IMR-90 (cell line): Measurements from ENCODE around the gene HERC3. TPM values are rescaled to one million over a fixed set of nuclear protein-coding genes. Genes with fewer than 3 reads are reported as not detected.

Experiments used
- ATAC-seq: fragments of 200-7000 bp; cut with Tn5 transposase; 2 replicates; pipeline ENCODE4 v1.9.1; 2020; ENCODE audit warnings: low read depth, mild to moderate bottlenecking, moderate library complexity
- BruUV-seq: library from RNA; stranded (reverse); fragments of 400-500 nt; replicated peaks from 2 replicates; lab custom pipeline; 2021; lab: Mats Ljungman, UMichigan
- CTCF ChIA-PET: fragments of 300-600 bp; formaldehyde crosslinking; extraction: SDS; loops from one replicate; lab custom pipeline; 2021; ENCODE audit warnings: antibody characterized with exemption; lab: Yijun Ruan, JAX
- POLR2A ChIA-PET: fragments of 300-600 bp; sonication (Branson Sonifier 250); formaldehyde crosslinking; loops from one replicate; lab custom pipeline; 2022; ENCODE audit warnings: antibody characterized with exemption; ENCODE audit not compliant: unreplicated experiment; lab: Charles Lee
- DNase-seq: peaks from one replicate; pipeline ENCODE4 v3.0.0; 2013
- H2AFZ ChIP-seq: replicated peaks from 2 replicates; pipeline ENCODE3; 2013; ENCODE audit warnings: low read length, mild to moderate bottlenecking; ENCODE audit not compliant: poor library complexity
- H2AK5ac ChIP-seq: 2 replicates; pipeline ENCODE4 v1.6.1; 2013; ENCODE audit warnings: low read depth, low read length, inconsistent platforms
- H2AK9ac ChIP-seq: replicated peaks from 2 replicates; pipeline ENCODE3; 2013; ENCODE audit warnings: mild to moderate bottlenecking, low read depth, low read length, moderate library complexity; ENCODE audit not compliant: poor library complexity
- H2BK120ac ChIP-seq: 2 replicates; pipeline ENCODE4 v1.6.1; 2013; ENCODE audit warnings: low read depth, low read length, inconsistent platforms
- H2BK15ac ChIP-seq: 3 replicates; pipeline ENCODE4 v1.6.1; 2013; ENCODE audit warnings: low read depth, low read length, inconsistent platforms
- H2BK20ac ChIP-seq: 2 replicates; pipeline ENCODE4 v1.6.1; 2013; ENCODE audit warnings: low read depth, mild to moderate bottlenecking, inconsistent platforms, low read length, moderate library complexity
- H2BK5ac ChIP-seq: 2 replicates; pipeline ENCODE4 v1.6.1; 2013; ENCODE audit warnings: mild to moderate bottlenecking, low read depth, low read length, inconsistent platforms; ENCODE audit not compliant: poor library complexity, severe bottlenecking
- H3K14ac ChIP-seq: replicated peaks from 2 replicates; pipeline ENCODE4 v1.6.1; 2013; ENCODE audit warnings: low read depth, low read length, inconsistent platforms
- H3K18ac ChIP-seq: 2 replicates; pipeline ENCODE4 v1.6.1; 2013; ENCODE audit warnings: low read depth, low read length, control low read depth
- H3K23ac ChIP-seq: 2 replicates; pipeline ENCODE4 v1.6.1; 2013; ENCODE audit warnings: low read depth, low read length, inconsistent platforms
- H3K27ac ChIP-seq: 2 replicates; pipeline ENCODE4 v1.5.1; 2013; ENCODE audit warnings: mild to moderate bottlenecking, control low read depth, low read length; ENCODE audit not compliant: insufficient read depth
- H3K27me3 ChIP-seq: 2 replicates; pipeline ENCODE4 v1.6.1; 2013; ENCODE audit warnings: low read length; ENCODE audit not compliant: control insufficient read depth, insufficient read depth
- H3K36me3 ChIP-seq: 2 replicates; pipeline ENCODE4 v1.6.1; 2013; ENCODE audit warnings: low read length, mixed read lengths; ENCODE audit not compliant: control insufficient read depth, insufficient read depth
- H3K4ac ChIP-seq: 2 replicates; pipeline ENCODE4 v1.6.1; 2013; ENCODE audit warnings: low read depth, low read length, inconsistent platforms
- H3K4me1 ChIP-seq: 2 replicates; pipeline ENCODE4 v1.6.1; 2013; ENCODE audit warnings: low read length, mixed read lengths; ENCODE audit not compliant: control insufficient read depth, insufficient read depth
- H3K4me2 ChIP-seq: 2 replicates; pipeline ENCODE4 v1.6.1; 2013; ENCODE audit warnings: low read depth, mild to moderate bottlenecking, control low read depth, low read length, moderate library complexity
- H3K4me3 ChIP-seq: 2 replicates; pipeline ENCODE4 v1.5.1; 2013; ENCODE audit warnings: low read depth, mild to moderate bottlenecking, control low read depth, low read length, moderate library complexity; ENCODE audit not compliant: insufficient read depth
- H3K56ac ChIP-seq: 2 replicates; pipeline ENCODE4 v1.6.1; 2013; ENCODE audit warnings: low read length, inconsistent platforms; ENCODE audit not compliant: insufficient read depth; ENCODE audit errors: extremely low read depth
- H3K79me1 ChIP-seq, 2 experiments: 2 replicates each; pipeline ENCODE4 v1.6.1; 2013; ENCODE audit warnings: low read length in 2 of 2, inconsistent platforms in 1 of 2, low read depth in 1 of 2
- H3K9ac ChIP-seq: 2 replicates; pipeline ENCODE4 v1.6.1; 2013; ENCODE audit warnings: low read depth, low read length, control low read depth
- H3K9me1 ChIP-seq: 2 replicates; pipeline ENCODE4 v1.6.1; 2013; ENCODE audit warnings: low read length, inconsistent platforms; ENCODE audit not compliant: insufficient read depth
- H3K9me3 ChIP-seq: 2 replicates; pipeline ENCODE4 v1.6.1; 2013; ENCODE audit warnings: low read length; ENCODE audit not compliant: control insufficient read depth, insufficient read depth
- H4K20me1 ChIP-seq: 2 replicates; pipeline ENCODE4 v1.6.1; 2013; ENCODE audit warnings: low read length, inconsistent platforms; ENCODE audit not compliant: insufficient read depth
- H4K5ac ChIP-seq: 2 replicates; pipeline ENCODE4 v1.6.1; 2013; ENCODE audit warnings: mild to moderate bottlenecking, low read depth, low read length, control low read depth
- H4K8ac ChIP-seq, 2 experiments: 2 replicates each; pipeline ENCODE4 v1.6.1; 2013; ENCODE audit warnings: low read depth in 2 of 2, low read length in 2 of 2, control low read depth in 1 of 2, inconsistent platforms in 1 of 2
- H4K91ac ChIP-seq: 2 replicates; pipeline ENCODE4 v1.6.1; 2013; ENCODE audit warnings: low read depth, low read length, inconsistent platforms; ENCODE audit not compliant: insufficient read depth
- MAZ ChIP-seq: IDR thresholded peaks from 2 replicates; pipeline ENCODE4 v1.6.1; 2012; ENCODE audit warnings: low read depth, mild to moderate bottlenecking, low read length, improper control_type of control experiment, moderate library complexity, borderline replicate concordance
- WGBS, 2 experiments: methylation state at CpG; one replicate each; pipeline versions ENCODE4 v1.1.5 to v1.1.7; 2013; ENCODE audit warnings: missing lambda C conversion rate in 2 of 2; ENCODE audit not compliant: insufficient read length in 1 of 2; ENCODE audit errors: extremely low coverage in 2 of 2; 5-methylcytosine and 5-hydroxymethylcytosine counted together
- dilution Hi-C: fragments of 300-500 bp; cut with HindIII; formaldehyde crosslinking; loops from one replicate; pipeline ENCODE4 v1.14.3; 2018; ENCODE audit warnings: low sequenced_read_pairs; ENCODE audit not compliant: unreplicated experiment
- in situ Hi-C: fragments of 300-500 bp; cut with MboI; formaldehyde crosslinking; loops from 3 replicates; pipeline ENCODE4 v1.14.3; 2019; ENCODE audit warnings: low sequenced_read_pairs, inconsistent platforms, mixed read lengths
- intact Hi-C: fragments of 100-400 bp; cut with micrococcal nuclease; formaldehyde crosslinking; loops from 2 replicates; pipeline ENCODE4 v1.10.0; 2022
- polyA plus RNA-seq, 3 experiments: library from polyadenylated mRNA; depleted of rRNA; stranded (reverse); fragments of >200 nt; gene quantifications; 2 replicates each; pipeline ENCODE4 v1.2.3, GENCODE V29; 2012; ENCODE audit warnings: low replicate concordance in 1 of 3
- total RNA-seq: library from RNA; depleted of rRNA; stranded (reverse); fragments of >200 nt; gene quantifications from 2 replicates; pipeline ENCODE4 v1.2.3, GENCODE V29; 2012

The HERC3 gene
- total and polyA plus RNA-seq, 2 of the 4 experiments (the other 2 are of a cell fraction): 8.9 to 9.5 TPM

DNA sequence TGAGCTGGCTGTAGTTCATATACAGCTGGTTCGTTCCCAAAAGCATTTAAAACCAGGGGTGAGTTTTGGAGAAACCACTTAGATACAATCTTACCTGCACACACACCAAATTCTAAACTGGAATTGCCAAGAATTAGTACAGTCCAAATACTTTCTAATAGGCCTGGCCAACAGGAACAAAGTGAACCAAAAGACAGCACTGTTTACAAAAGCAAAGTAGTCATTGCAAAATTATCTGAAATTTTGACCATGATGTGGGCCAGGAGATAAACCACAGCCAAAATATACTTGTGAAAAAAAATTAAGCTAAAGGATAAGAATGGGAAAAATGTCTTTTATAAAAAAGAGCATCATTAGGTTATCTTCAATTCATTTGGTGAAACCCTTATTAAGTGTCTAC is 143.3 kb downstream of the HERC3 start:
- H2BK20ac ChIP-seq: no peak overlapping the region
- no peak overlapping the region for H2BK120ac ChIP-seq
- H3K56ac ChIP-seq: no peak overlapping the region
- no peak overlapping the region for H3K4me3 ChIP-seq
- dilution Hi-C loops (no loop called here), intact Hi-C loops (no loop called here), in situ Hi-C loops (no loop called here)
- H3K9me1 ChIP-seq: peaks cover 8% of the 10 kb centered on the region
- peaks cover 34% of the 10 kb centered on the region for H3K36me3 ChIP-seq
- H3K9ac ChIP-seq: no peak overlapping the region
- H4K8ac ChIP-seq: no peak overlapping the region
- no TSS peak for BruUV-seq
- no CpG with 5 or more reads among the region's 1 CpG for WGBS, 2 experiments
- H3K4ac ChIP-seq: no peak overlapping the region
- peak; percentile 40 for DNase-seq
- no peak overlapping the region for H2BK5ac ChIP-seq
- no peak overlapping the region for H3K4me2 ChIP-seq
- no peak overlapping the region for H2AK5ac ChIP-seq
- no peaks in the 10 kb centered on the region for H4K20me1 ChIP-seq
- H3K23ac ChIP-seq: no peak overlapping the region
- H4K5ac ChIP-seq: no peak overlapping the region
- H2BK15ac ChIP-seq: no peak overlapping the region
- POLR2A ChIA-PET: no interaction called here
- ATAC-seq: peak; percentile 61
- no peaks in the 10 kb centered on the region for H3K27me3 ChIP-seq
- H3K9me3 ChIP-seq: no peaks in the 10 kb centered on the region
- no peak overlapping the region for H3K18ac ChIP-seq
- H3K14ac ChIP-seq: no peak overlapping the region
- no peak for TF ChIP-seq MAZ
- H2AFZ ChIP-seq: no peak overlapping the region
- CTCF ChIA-PET: interaction anchor here (0.5 to 1.0 kb wide), 3 partner anchors 21 to 362 kb away, joined by 3 to 5 read pairs (median 3); no protein-coding TSS in a partner anchor
- no peak overlapping the region for H4K91ac ChIP-seq
- H3K27ac ChIP-seq: no peak overlapping the region
- 0 out of 4 replicates have a peak, but pooled peaks cover 0 to 7% of the 10 kb centered on the region in 2 experiments for H3K79me1 ChIP-seq
- H3K4me1 ChIP-seq: peaks cover 2% of the 10 kb centered on the region; the same call in 1 of the 2 replicates
- no peak overlapping the region for H2AK9ac ChIP-seq
